T-cell (primary cell): ENCODE measurements around the gene MACO1. TPM values are rescaled to one million over a fixed set of nuclear protein-coding genes. Genes with fewer than 3 reads are reported as not detected.

Source experiments
- ATAC-seq, 4 experiments: fragments of 200-7000 bp in 3 of 4; fragments of 150-1000 bp in 1 of 4; cut with Tn5 transposase; replicated peaks in 1 of 4; 1 replicate in 3 of 4; 2 replicates in 1 of 4; pipeline ENCODE4 v1.10.0; 2021; ENCODE audit warnings: moderate library complexity in 3 of 4, mild to moderate bottlenecking in 2 of 4, moderate number of reproducible peaks in 1 of 4
- CTCF ChIA-PET, 2 donors: fragments of 300-600 bp; sonication (Branson Sonifier 250); formaldehyde crosslinking; loops; one replicate each; lab custom pipeline; 2022; ENCODE audit warnings: antibody characterized with exemption in 2 of 2; lab: Charles Lee
- POLR2A ChIA-PET, 2 donors: fragments of 300-600 bp; sonication (Branson Sonifier 250); formaldehyde crosslinking; loops; one replicate each; lab custom pipeline; 2022; ENCODE audit warnings: antibody characterized with exemption in 2 of 2; lab: Charles Lee
- DNase-seq, 35 experiments: peaks; one replicate each; pipeline versions ENCODE4 v3.0.0 to v3.0.0-alpha.2; 2013 to 2023
- H3K27ac ChIP-seq: one replicate; pipeline ENCODE4 v1.5.1; 2013; ENCODE audit warnings: low read length
- H3K27me3 ChIP-seq, 2 experiments: replicated peaks in 1 of 2; 1 replicate in 1 of 2; 2 replicates in 1 of 2; pipeline versions ENCODE4 v1.6.1 to v1.7.0; 2013; ENCODE audit warnings: low read length in 1 of 2, mixed read lengths in 1 of 2; ENCODE audit not compliant: control insufficient read depth in 2 of 2, insufficient read depth in 2 of 2; ENCODE audit errors: extremely low read depth in 1 of 2
- H3K36me3 ChIP-seq, 2 donors: 1 replicate in 1 of 2; 2 replicates in 1 of 2; pipeline versions ENCODE4 v1.6.1 to v1.7.0; 2013; ENCODE audit warnings: low read length in 1 of 2; ENCODE audit not compliant: control insufficient read depth in 2 of 2, insufficient read depth in 1 of 2; ENCODE audit errors: extremely low read depth in 1 of 2
- H3K4me1 ChIP-seq, 2 experiments: 1 replicate in 1 of 2; 2 replicates in 1 of 2; pipeline versions ENCODE4 v1.6.1 to v1.7.0; 2013; ENCODE audit warnings: low read length in 2 of 2, mixed read lengths in 1 of 2; ENCODE audit not compliant: insufficient read depth in 2 of 2, control insufficient read depth in 1 of 2; ENCODE audit errors: extremely low read depth in 1 of 2
- H3K4me3 ChIP-seq, 2 donors: 1 replicate in 1 of 2; 2 replicates in 1 of 2; pipeline versions ENCODE4 v1.5.1 to v1.7.0; 2013; ENCODE audit warnings: mild to moderate bottlenecking in 2 of 2, low read length in 1 of 2, moderate library complexity in 1 of 2; ENCODE audit not compliant: control insufficient read depth in 1 of 2; ENCODE audit errors: extremely low read depth in 1 of 2
- H3K9me3 ChIP-seq: 2 replicates; pipeline ENCODE4 v1.7.0; 2013
- H3K27ac Mint-ChIP-seq, 2 donors: one replicate each; pipeline ENCODE4 v1.8.0; 2020 to 2021; ENCODE audit warnings: mild to moderate bottlenecking in 2 of 2, mixed read lengths in 2 of 2
- H3K27me3 Mint-ChIP-seq, 2 donors: one replicate each; pipeline ENCODE4 v1.8.0; 2021 to 2022; ENCODE audit warnings: mixed read lengths in 2 of 2
- H3K36me3 Mint-ChIP-seq: one replicate; pipeline ENCODE4 v1.8.0; 2021; ENCODE audit warnings: mixed read lengths
- H3K4me1 Mint-ChIP-seq, 3 donors: one replicate each; pipeline ENCODE4 v1.8.0; 2020 to 2022; ENCODE audit warnings: mixed read lengths in 3 of 3, mild to moderate bottlenecking in 1 of 3
- H3K4me3 Mint-ChIP-seq, 3 donors: one replicate each; pipeline ENCODE4 v1.8.0; 2020 to 2022; ENCODE audit warnings: mild to moderate bottlenecking in 3 of 3, mixed read lengths in 3 of 3, moderate library complexity in 3 of 3
- H3K9me3 Mint-ChIP-seq, 3 donors: one replicate each; pipeline ENCODE4 v1.8.0; 2020 to 2022; ENCODE audit warnings: mixed read lengths in 3 of 3
- WGBS: methylation state at CpG from one replicate; pipeline ENCODE4 v1.1.5; 2013; ENCODE audit warnings: missing lambda C conversion rate; ENCODE audit not compliant: insufficient coverage; 5-methylcytosine and 5-hydroxymethylcytosine counted together
- total RNA-seq, 35 experiments: library from RNA in 6 of 35; stranded (reverse) in 6 of 35; fragments of 120-200 nt in 1 of 35; gene quantifications; one replicate each; pipeline versions ENCODE4 v1.2.1 to v1.2.4 and lab custom pipeline; 2013 to 2026

The MACO1 gene
- total RNA-seq, 5 donors from 2014 or later (not counting 1 experiment from before 2014, with no cell fraction given): 19.7 to 23.2 (median 21.5) TPM

- DNase-seq (peak in 22 of 35 experiments; percentile 10 to 74 (median 34)), ATAC-seq (peak; percentile 83 to 87 (median 86))
- H3K4me3 ChIP-seq: peak within 1 kb of the TSS; percentile 82 to 88
- ChIA-PET CTCF (interaction anchor here in 1 of 2 donors (1.5 kb wide), 1 partner anchor 39 kb away, joined by 3 read pairs; no protein-coding TSS in a partner anchor), POLR2A (interaction anchor here in 1 of 2 donors (0.6 kb wide), 1 partner anchor 55 kb away, joined by 5 read pairs; no protein-coding TSS in a partner anchor)
- peaks cover 37 to 44% (median 41%) of the 10 kb centered on the region in 3 donors for H3K4me1 Mint-ChIP-seq
- peak within 1 kb of the TSS; percentile 24 for H3K27ac ChIP-seq
- H3K27ac Mint-ChIP-seq: peak within 1 kb of the TSS; percentile 79 to 89
- H3K4me3 Mint-ChIP-seq: peak within 1 kb of the TSS; percentile 87 to 94 (median 90)
- no peaks in the 10 kb centered on the region for H3K9me3 Mint-ChIP-seq
- H3K36me3 ChIP-seq: peaks cover 0 to 2% of the 10 kb centered on the region in 2 donors
- H3K27me3 ChIP-seq: no peaks in the 10 kb centered on the region
- WGBS: under 1% methylated on average over 84 of the region's 99 CpGs
- H3K36me3 Mint-ChIP-seq: peaks cover 2% of the 10 kb centered on the region
- no peaks in the 10 kb centered on the region for H3K9me3 ChIP-seq
- H3K27me3 Mint-ChIP-seq: no peaks in the 10 kb centered on the region
- peaks cover 29 to 50% of the 10 kb centered on the region in 2 experiments for H3K4me1 ChIP-seq
These were observed 112.9 kb downstream of the MACO1 start, which contains the start of gene LDLRAP1 for GRCh38 chr1:25543425-25544242. LDLRAP1 (plus strand) TSS chr1:25543606; CDS start chr1:25543699, 93 bp downstream.

GRCh38 chr1:25544243-25544764 lies 113.6 kb downstream of the MACO1 start:
- Histone ChIP-seq H3K4me3 (peak overlapping the region; percentile 82 to 88), H3K27me3 (no peaks in the 10 kb centered on the region), H3K27ac (peak overlapping the region; percentile 20), H3K9me3 (no peaks in the 10 kb centered on the region), H3K4me1 (peaks cover 35 to 56% of the 10 kb centered on the region in 2 experiments), H3K36me3 (peaks cover 0 to 2% of the 10 kb centered on the region in 2 donors)
- peak overlapping the region; percentile 79 to 89 for H3K27ac Mint-ChIP-seq
- no peaks in the 10 kb centered on the region for H3K27me3 Mint-ChIP-seq
- ATAC-seq: peak; percentile 4 to 48 (median 14)
- 6% methylated on average over 21 of the region's 25 CpGs for WGBS
- peaks cover 44 to 50% (median 48%) of the 10 kb centered on the region in 3 donors for H3K4me1 Mint-ChIP-seq
- H3K4me3 Mint-ChIP-seq: peak overlapping the region; percentile 87 to 94 (median 90)
- peak in 2 of 35 experiments; percentile 27 to 36 for DNase-seq
- H3K9me3 Mint-ChIP-seq: no peaks in the 10 kb centered on the region
- H3K36me3 Mint-ChIP-seq: peaks cover 2% of the 10 kb centered on the region
- CTCF ChIA-PET: interaction anchor here in 1 of 2 donors (1.5 kb wide), 1 partner anchor 40 kb away, joined by 3 read pairs; no protein-coding TSS in a partner anchor
- POLR2A ChIA-PET: interaction anchor here in 1 of 2 donors (0.5 to 0.6 kb wide), 2 partner anchors 83 to 210 kb away, joined by 3 to 11 read pairs; no protein-coding TSS in a partner anchor

GRCh38 chr1:25544819-25545218 lies 114.1 kb downstream of the MACO1 start:
- WGBS: 9% methylated on average over 1 of the region's 6 CpGs
- peak overlapping the region; percentile 79 to 89 for H3K27ac Mint-ChIP-seq
- CTCF ChIA-PET: interaction anchor here in 1 of 2 donors (1.5 kb wide), 1 partner anchor 40 kb away, joined by 3 read pairs; no protein-coding TSS in a partner anchor
- H3K9me3 Mint-ChIP-seq: no peaks in the 10 kb centered on the region
- H3K27me3 Mint-ChIP-seq: no peaks in the 10 kb centered on the region
- peak overlapping the region; percentile 87 to 94 (median 90) for H3K4me3 Mint-ChIP-seq
- Histone ChIP-seq H3K27ac (peak overlapping the region; percentile 20), H3K4me1 (peaks cover 39 to 61% of the 10 kb centered on the region in 2 experiments), H3K27me3 (no peaks in the 10 kb centered on the region), H3K36me3 (peaks cover 0 to 2% of the 10 kb centered on the region in 2 donors), H3K9me3 (no peaks in the 10 kb centered on the region), H3K4me3 (peak overlapping the region; percentile 82 to 88)
- DNase-seq (no peak), ATAC-seq (no peak)
- peaks cover 49 to 55% (median 53%) of the 10 kb centered on the region in 3 donors for H3K4me1 Mint-ChIP-seq
- H3K36me3 Mint-ChIP-seq: peaks cover 2% of the 10 kb centered on the region
- POLR2A ChIA-PET: interaction anchor here in 1 of 2 donors (0.5 to 0.6 kb wide), 2 partner anchors 84 to 209 kb away, joined by 3 to 11 read pairs; no protein-coding TSS in a partner anchor

- peak overlapping the region; percentile 79 to 89 for H3K27ac Mint-ChIP-seq
- Histone ChIP-seq H3K4me1 (peaks cover 49 to 71% of the 10 kb centered on the region in 2 experiments), H3K9me3 (no peaks in the 10 kb centered on the region), H3K27me3 (no peaks in the 10 kb centered on the region), H3K36me3 (peaks cover 0 to 2% of the 10 kb centered on the region in 2 donors), H3K27ac (peak overlapping the region; percentile 32), H3K4me3 (peak overlapping the region in 1 of 2 donors; percentile 82)
- 100% methylated on average over 1 of the region's 3 CpGs for WGBS
- DNase-seq: no peak
- ChIA-PET POLR2A (no interaction called here), CTCF (no interaction called here)
- H3K36me3 Mint-ChIP-seq: peaks cover 2% of the 10 kb centered on the region
- H3K4me1 Mint-ChIP-seq: peaks cover 59 to 65% (median 63%) of the 10 kb centered on the region in 3 donors
- H3K4me3 Mint-ChIP-seq: peak overlapping the region; percentile 87 to 94 (median 90)
- no peak for ATAC-seq
- no peaks in the 10 kb centered on the region for H3K9me3 Mint-ChIP-seq
- H3K27me3 Mint-ChIP-seq: no peaks in the 10 kb centered on the region
These were observed 115.1 kb downstream of the MACO1 start for GRCh38 chr1:25545767-25546166.

GRCh38 chr1:25546193-25546592 lies 115.5 kb downstream of the MACO1 start:
- Histone ChIP-seq H3K27ac (peak overlapping the region; percentile 8), H3K9me3 (no peaks in the 10 kb centered on the region), H3K4me1 (peaks cover 53 to 75% of the 10 kb centered on the region in 2 experiments), H3K36me3 (peaks cover 0 to 2% of the 10 kb centered on the region in 2 donors), H3K27me3 (no peaks in the 10 kb centered on the region), H3K4me3 (no peak overlapping the region)
- ChIA-PET CTCF (interaction anchor here in 1 of 2 donors (0.7 kb wide), 1 partner anchor 47 kb away, joined by 3 read pairs; no protein-coding TSS in a partner anchor), POLR2A (interaction anchor here in 1 of 2 donors (0.5 kb wide), 1 partner anchor 130 kb away, joined by 3 read pairs; no protein-coding TSS in a partner anchor)
- no peaks in the 10 kb centered on the region for H3K9me3 Mint-ChIP-seq
- peaks cover 2% of the 10 kb centered on the region for H3K36me3 Mint-ChIP-seq
- peak overlapping the region; percentile 79 to 89 for H3K27ac Mint-ChIP-seq
- H3K27me3 Mint-ChIP-seq: no peaks in the 10 kb centered on the region
- H3K4me1 Mint-ChIP-seq: peaks cover 63 to 69% (median 67%) of the 10 kb centered on the region in 3 donors
- DNase-seq (no peak), ATAC-seq (no peak)
- H3K4me3 Mint-ChIP-seq: peak overlapping the region; percentile 35 to 94 (median 87)
- WGBS: no CpG with 5 or more reads among the region's 1 CpG
